ENCODE measurements around the gene ITIH5.

DNA sequence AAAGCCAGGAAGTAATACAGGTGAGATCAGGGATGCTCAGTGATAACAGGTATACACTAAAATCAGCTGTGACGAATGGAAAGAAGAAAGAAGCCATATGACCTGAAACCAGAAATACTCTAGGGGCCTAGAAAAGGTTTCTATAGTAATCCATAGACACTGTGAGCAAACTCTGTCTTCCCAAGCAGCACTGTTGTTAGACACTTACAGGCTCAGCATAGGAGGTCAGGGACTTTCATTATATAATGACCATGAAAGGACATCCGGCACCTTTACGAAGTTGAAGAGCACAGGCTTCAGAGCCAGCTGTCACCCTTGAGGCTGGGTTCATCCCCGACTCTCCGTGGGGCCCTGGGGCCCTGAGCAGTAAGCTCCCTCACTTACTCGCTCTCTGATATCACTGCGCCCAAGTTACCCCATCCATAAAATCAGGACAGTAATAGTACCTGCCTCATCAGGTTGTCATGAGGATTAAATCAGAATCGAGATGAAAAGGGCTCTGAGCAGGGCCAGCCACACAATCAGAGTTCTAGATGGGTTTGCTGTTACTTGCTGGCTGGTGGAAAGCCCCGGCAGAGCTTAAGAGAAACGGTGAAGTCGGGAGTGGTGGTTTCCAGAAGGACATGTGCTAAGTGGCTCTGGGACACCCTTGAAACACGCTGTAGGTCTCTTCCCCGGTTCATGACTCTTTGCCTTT lies 79.5 kb downstream of the ITIH5 start:
- TF ChIP-seq ZBTB34 (CRISPR knock-in tag; IDR thresholded peaks at IDR 0.05) (no peak), TFE3 (CRISPR knock-in tag; IDR thresholded peaks at IDR 0.05) (no peak), HNRNPK (IDR thresholded peaks at IDR 0.05; ENCODE audit: low read depth, low read length, poor library complexity, severe bottlenecking) (no peak), GABPA (tag; conservative IDR thresholded peaks at IDR 0.05; ENCODE audit: low read depth) (no peak), CTCF (IDR thresholded peaks at IDR 0.05 in 2 of 3, conservative IDR thresholded peaks at IDR 0.05 in 1 of 3; ENCODE audit: insufficient read depth in 2 of 3, low read depth in 1 of 3, low read length in 3 of 3) (no peak)
- TF ChIP-seq, protein P1, sequence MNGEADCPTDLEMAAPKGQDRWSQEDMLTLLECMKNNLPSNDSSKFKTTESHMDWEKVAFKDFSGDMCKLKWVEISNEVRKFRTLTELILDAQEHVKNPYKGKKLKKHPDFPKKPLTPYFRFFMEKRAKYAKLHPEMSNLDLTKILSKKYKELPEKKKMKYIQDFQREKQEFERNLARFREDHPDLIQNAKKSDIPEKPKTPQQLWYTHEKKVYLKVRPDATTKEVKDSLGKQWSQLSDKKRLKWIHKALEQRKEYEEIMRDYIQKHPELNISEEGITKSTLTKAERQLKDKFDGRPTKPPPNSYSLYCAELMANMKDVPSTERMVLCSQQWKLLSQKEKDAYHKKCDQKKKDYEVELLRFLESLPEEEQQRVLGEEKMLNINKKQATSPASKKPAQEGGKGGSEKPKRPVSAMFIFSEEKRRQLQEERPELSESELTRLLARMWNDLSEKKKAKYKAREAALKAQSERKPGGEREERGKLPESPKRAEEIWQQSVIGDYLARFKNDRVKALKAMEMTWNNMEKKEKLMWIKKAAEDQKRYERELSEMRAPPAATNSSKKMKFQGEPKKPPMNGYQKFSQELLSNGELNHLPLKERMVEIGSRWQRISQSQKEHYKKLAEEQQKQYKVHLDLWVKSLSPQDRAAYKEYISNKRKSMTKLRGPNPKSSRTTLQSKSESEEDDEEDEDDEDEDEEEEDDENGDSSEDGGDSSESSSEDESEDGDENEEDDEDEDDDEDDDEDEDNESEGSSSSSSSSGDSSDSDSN (IDR thresholded peaks at IDR 0.05; ENCODE audit: borderline replicate concordance in 1 of 2, low read depth in 2 of 2, low read length in 2 of 2), result no peak
- TF ChIP-seq, protein P2, sequence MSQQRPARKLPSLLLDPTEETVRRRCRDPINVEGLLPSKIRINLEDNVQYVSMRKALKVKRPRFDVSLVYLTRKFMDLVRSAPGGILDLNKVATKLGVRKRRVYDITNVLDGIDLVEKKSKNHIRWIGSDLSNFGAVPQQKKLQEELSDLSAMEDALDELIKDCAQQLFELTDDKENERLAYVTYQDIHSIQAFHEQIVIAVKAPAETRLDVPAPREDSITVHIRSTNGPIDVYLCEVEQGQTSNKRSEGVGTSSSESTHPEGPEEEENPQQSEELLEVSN (IDR thresholded peaks at IDR 0.05; ENCODE audit: borderline replicate concordance in 1 of 2, extremely low read depth in 1 of 2, insufficient read depth in 1 of 2, insufficient read length in 1 of 2, low read depth in 1 of 2, low read length in 1 of 2, poor library complexity in 1 of 2, severe bottlenecking in 1 of 2), result no peak
